ENCODE results near the gene SLC25A13.

DNA sequence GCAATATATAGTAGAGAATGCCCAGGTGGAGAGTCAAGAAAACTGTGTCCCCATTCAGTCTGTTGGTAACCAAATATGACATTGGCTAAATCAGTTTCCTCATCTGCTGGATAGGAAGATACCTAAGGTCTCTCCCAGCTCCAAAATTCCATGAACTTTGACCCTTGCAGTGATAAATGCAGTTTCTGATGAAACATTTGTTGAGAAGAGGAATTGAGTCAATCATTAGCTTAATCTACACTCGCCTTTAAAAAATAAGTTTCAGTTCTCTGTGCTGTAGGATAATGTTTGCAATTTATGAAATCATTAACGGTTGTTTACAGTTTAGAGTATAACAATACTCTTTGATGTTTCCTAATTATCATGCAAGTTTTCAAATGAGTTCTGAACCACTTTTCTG, 38.0 kb upstream of the SLC25A13 start:
- TF ChIP-seq EZH2 (IDR thresholded peaks at IDR 0.05; ENCODE audit: insufficient read depth, poor library complexity, severe bottlenecking) (no peak), EZH2phosphoT487 (IDR thresholded peaks at IDR 0.05; ENCODE audit: insufficient read depth, low read depth) (no peak)
